IMR-90 (cell line): ENCODE measurements around the gene RHOBTB3. TPM values are rescaled to one million over a fixed set of nuclear protein-coding genes. Genes with fewer than 3 reads are reported as not detected.
A peak's percentile ranks its signal among the peaks of the same experiment; 100 is the strongest.

Experiments used
- ATAC-seq: fragments of 200-7000 bp; cut with Tn5 transposase; 2 replicates; pipeline ENCODE4 v1.9.1; 2020; ENCODE audit warnings: low read depth, mild to moderate bottlenecking, moderate library complexity
- BruUV-seq: library from RNA; stranded (reverse); fragments of 400-500 nt; replicated peaks from 2 replicates; lab custom pipeline; 2021; lab: Mats Ljungman, UMichigan
- CTCF ChIA-PET: fragments of 300-600 bp; formaldehyde crosslinking; extraction: SDS; loops from one replicate; lab custom pipeline; 2021; ENCODE audit warnings: antibody characterized with exemption; lab: Yijun Ruan, JAX
- POLR2A ChIA-PET: fragments of 300-600 bp; sonication (Branson Sonifier 250); formaldehyde crosslinking; loops from one replicate; lab custom pipeline; 2022; ENCODE audit warnings: antibody characterized with exemption; ENCODE audit not compliant: unreplicated experiment; lab: Charles Lee
- DNase-seq: peaks from one replicate; pipeline ENCODE4 v3.0.0; 2013
- H2AFZ ChIP-seq: replicated peaks from 2 replicates; pipeline ENCODE3; 2013; ENCODE audit warnings: low read length, mild to moderate bottlenecking; ENCODE audit not compliant: poor library complexity
- H2AK5ac ChIP-seq: 2 replicates; pipeline ENCODE4 v1.6.1; 2013; ENCODE audit warnings: low read depth, low read length, inconsistent platforms
- H2AK9ac ChIP-seq: replicated peaks from 2 replicates; pipeline ENCODE3; 2013; ENCODE audit warnings: mild to moderate bottlenecking, low read depth, low read length, moderate library complexity; ENCODE audit not compliant: poor library complexity
- H2BK120ac ChIP-seq: 2 replicates; pipeline ENCODE4 v1.6.1; 2013; ENCODE audit warnings: low read depth, low read length, inconsistent platforms
- H2BK15ac ChIP-seq: 3 replicates; pipeline ENCODE4 v1.6.1; 2013; ENCODE audit warnings: low read depth, low read length, inconsistent platforms
- H2BK20ac ChIP-seq: 2 replicates; pipeline ENCODE4 v1.6.1; 2013; ENCODE audit warnings: low read depth, mild to moderate bottlenecking, inconsistent platforms, low read length, moderate library complexity
- H2BK5ac ChIP-seq: 2 replicates; pipeline ENCODE4 v1.6.1; 2013; ENCODE audit warnings: mild to moderate bottlenecking, low read depth, low read length, inconsistent platforms; ENCODE audit not compliant: poor library complexity, severe bottlenecking
- H3K14ac ChIP-seq: replicated peaks from 2 replicates; pipeline ENCODE4 v1.6.1; 2013; ENCODE audit warnings: low read depth, low read length, inconsistent platforms
- H3K18ac ChIP-seq: 2 replicates; pipeline ENCODE4 v1.6.1; 2013; ENCODE audit warnings: low read depth, low read length, control low read depth
- H3K23ac ChIP-seq: 2 replicates; pipeline ENCODE4 v1.6.1; 2013; ENCODE audit warnings: low read depth, low read length, inconsistent platforms
- H3K27ac ChIP-seq: 2 replicates; pipeline ENCODE4 v1.5.1; 2013; ENCODE audit warnings: mild to moderate bottlenecking, control low read depth, low read length; ENCODE audit not compliant: insufficient read depth
- H3K27me3 ChIP-seq: 2 replicates; pipeline ENCODE4 v1.6.1; 2013; ENCODE audit warnings: low read length; ENCODE audit not compliant: control insufficient read depth, insufficient read depth
- H3K36me3 ChIP-seq: 2 replicates; pipeline ENCODE4 v1.6.1; 2013; ENCODE audit warnings: low read length, mixed read lengths; ENCODE audit not compliant: control insufficient read depth, insufficient read depth
- H3K4ac ChIP-seq: 2 replicates; pipeline ENCODE4 v1.6.1; 2013; ENCODE audit warnings: low read depth, low read length, inconsistent platforms
- H3K4me1 ChIP-seq: 2 replicates; pipeline ENCODE4 v1.6.1; 2013; ENCODE audit warnings: low read length, mixed read lengths; ENCODE audit not compliant: control insufficient read depth, insufficient read depth
- H3K4me2 ChIP-seq: 2 replicates; pipeline ENCODE4 v1.6.1; 2013; ENCODE audit warnings: low read depth, mild to moderate bottlenecking, control low read depth, low read length, moderate library complexity
- H3K4me3 ChIP-seq: 2 replicates; pipeline ENCODE4 v1.5.1; 2013; ENCODE audit warnings: low read depth, mild to moderate bottlenecking, control low read depth, low read length, moderate library complexity; ENCODE audit not compliant: insufficient read depth
- H3K56ac ChIP-seq: 2 replicates; pipeline ENCODE4 v1.6.1; 2013; ENCODE audit warnings: low read length, inconsistent platforms; ENCODE audit not compliant: insufficient read depth; ENCODE audit errors: extremely low read depth
- H3K79me1 ChIP-seq, 2 experiments: 2 replicates each; pipeline ENCODE4 v1.6.1; 2013; ENCODE audit warnings: low read length in 2 of 2, inconsistent platforms in 1 of 2, low read depth in 1 of 2
- H3K9ac ChIP-seq: 2 replicates; pipeline ENCODE4 v1.6.1; 2013; ENCODE audit warnings: low read depth, low read length, control low read depth
- H3K9me1 ChIP-seq: 2 replicates; pipeline ENCODE4 v1.6.1; 2013; ENCODE audit warnings: low read length, inconsistent platforms; ENCODE audit not compliant: insufficient read depth
- H3K9me3 ChIP-seq: 2 replicates; pipeline ENCODE4 v1.6.1; 2013; ENCODE audit warnings: low read length; ENCODE audit not compliant: control insufficient read depth, insufficient read depth
- H4K20me1 ChIP-seq: 2 replicates; pipeline ENCODE4 v1.6.1; 2013; ENCODE audit warnings: low read length, inconsistent platforms; ENCODE audit not compliant: insufficient read depth
- H4K5ac ChIP-seq: 2 replicates; pipeline ENCODE4 v1.6.1; 2013; ENCODE audit warnings: mild to moderate bottlenecking, low read depth, low read length, control low read depth
- H4K8ac ChIP-seq, 2 experiments: 2 replicates each; pipeline ENCODE4 v1.6.1; 2013; ENCODE audit warnings: low read depth in 2 of 2, low read length in 2 of 2, control low read depth in 1 of 2, inconsistent platforms in 1 of 2
- H4K91ac ChIP-seq: 2 replicates; pipeline ENCODE4 v1.6.1; 2013; ENCODE audit warnings: low read depth, low read length, inconsistent platforms; ENCODE audit not compliant: insufficient read depth
- CTCF ChIP-seq: conservative IDR thresholded peaks from 2 replicates; pipeline ENCODE4 v1.5.1; 2012; ENCODE audit warnings: mild to moderate bottlenecking, low read depth, low read length, improper control_type of control experiment
- MXI1 ChIP-seq: IDR thresholded peaks from 2 replicates; pipeline ENCODE4 v1.6.1; 2012; ENCODE audit warnings: low read depth, mild to moderate bottlenecking, low read length, moderate library complexity, borderline replicate concordance
- WGBS, 2 experiments: methylation state at CpG; one replicate each; pipeline versions ENCODE4 v1.1.5 to v1.1.7; 2013; ENCODE audit warnings: missing lambda C conversion rate in 2 of 2; ENCODE audit not compliant: insufficient read length in 1 of 2; ENCODE audit errors: extremely low coverage in 2 of 2; 5-methylcytosine and 5-hydroxymethylcytosine counted together
- dilution Hi-C: fragments of 300-500 bp; cut with HindIII; formaldehyde crosslinking; loops from one replicate; pipeline ENCODE4 v1.14.3; 2018; ENCODE audit warnings: low sequenced_read_pairs; ENCODE audit not compliant: unreplicated experiment
- in situ Hi-C: fragments of 300-500 bp; cut with MboI; formaldehyde crosslinking; loops from 3 replicates; pipeline ENCODE4 v1.14.3; 2019; ENCODE audit warnings: low sequenced_read_pairs, inconsistent platforms, mixed read lengths
- intact Hi-C: fragments of 100-400 bp; cut with micrococcal nuclease; formaldehyde crosslinking; loops from 2 replicates; pipeline ENCODE4 v1.10.0; 2022
- polyA plus RNA-seq, 3 experiments: library from polyadenylated mRNA; depleted of rRNA; stranded (reverse); fragments of >200 nt; gene quantifications; 2 replicates each; pipeline ENCODE4 v1.2.3, GENCODE V29; 2012; ENCODE audit warnings: low replicate concordance in 1 of 3
- total RNA-seq: library from RNA; depleted of rRNA; stranded (reverse); fragments of >200 nt; gene quantifications from 2 replicates; pipeline ENCODE4 v1.2.3, GENCODE V29; 2012

RHOBTB3 gene
- total and polyA plus RNA-seq, 2 of the 4 experiments (the other 2 are of a cell fraction) = 117 to 447 TPM

GRCh38 chr5:95728494-95729114 lies 2.5 kb upstream of the RHOBTB3 start (continued):
- TF ChIP-seq MXI1 = no peak

GRCh38 chr5:95729115-95730010 lies 1.8 kb upstream of the RHOBTB3 start:
- H3K4ac ChIP-seq = peak overlapping the region; percentile 38; the same call in 1 of the 2 replicates
- in situ Hi-C loops = loop anchor here (5.0 kb wide), 1 partner anchor 62 kb away; no protein-coding TSS in a partner anchor

More at GRCh38 chr5:95729115-95730010, 1.8 kb upstream of the RHOBTB3 start:
- Histone ChIP-seq H3K27me3 (no peaks in the 10 kb centered on the region), H2BK15ac (no peak overlapping the region; the same call in 1 of the 3 replicates), H3K4me2 (no peak overlapping the region), H4K5ac (peak overlapping the region; percentile 50; the same call in 1 of the 2 replicates), H3K4me3 (no peak overlapping the region), H3K79me1 (peaks cover 0 to 32% of the 10 kb centered on the region in 2 experiments; a peak in 2 of 4 replicates), H2AK5ac (peak overlapping the region; percentile 24), H3K9me3 (no peaks in the 10 kb centered on the region), H4K91ac (peak overlapping the region; percentile 28), H2BK5ac (peak overlapping the region; percentile 95), H3K18ac (peak overlapping the region; percentile 57), H3K36me3 (no peaks in the 10 kb centered on the region), H2BK120ac (peak overlapping the region; percentile 73; the same call in 1 of the 2 replicates), H4K8ac (peak overlapping the region in 1 of 2 experiments; percentile 23; a peak in 1 of 4 replicates), H3K9me1 (peaks cover 7% of the 10 kb centered on the region; the same call in 1 of the 2 replicates), H3K14ac (peak overlapping the region; percentile 76), H2AFZ (no peak overlapping the region), H4K20me1 (peaks cover 5% of the 10 kb centered on the region; the same call in 1 of the 2 replicates), H3K4me1 (peaks cover 13% of the 10 kb centered on the region), H3K9ac (no peak overlapping the region), H2BK20ac (peak overlapping the region; percentile 59; the same call in 1 of the 2 replicates), H3K23ac (no peak overlapping the region), H2AK9ac (no peak overlapping the region), H3K27ac (no peak overlapping the region; the same call in 1 of the 2 replicates), H3K56ac (no peak overlapping the region)
- no peak for TF ChIP-seq CTCF
- 93% methylated on average over 2 of the region's 8 CpGs; no CpG with 5 or more reads in 1 of the 2 experiments for WGBS, 2 experiments
- intact Hi-C loops = loop anchor here (5.0 to 10.0 kb wide), 2 partner anchors 82 to 175 kb away; partner anchors contain the start of genes ARSK, RFESD and SKIC3
- ChIA-PET CTCF (interaction anchor here (0.8 kb wide), 1 partner anchor 40 kb away, joined by 3 read pairs; no protein-coding TSS in a partner anchor), POLR2A (no interaction called here)
- dilution Hi-C loops = no loop called here
- ATAC-seq = no peak
- no peak for DNase-seq
- BruUV-seq = no TSS peak
